ENCODE data around the gene FOXK1. TPM values are rescaled to one million over a fixed set of nuclear protein-coding genes. Genes with fewer than 3 reads are reported as not detected.
A peak's percentile ranks its signal among the peaks of the same experiment; 100 is the strongest.

The FOXK1 gene
- total and polyA plus RNA-seq, 7 donors = 4.2 to 26.4 (median 16.8) TPM

- intact Hi-C loops (cut with DNase I) = no loop called here
- H3K4me1 ChIP-seq = no peaks in the 10 kb centered on the region
- no peak for ATAC-seq
Observed at GRCh38 chr7:4803397-4804241, 121.5 kb downstream of the FOXK1 start.

GRCh38 chr7:4805110-4805983 is 123.3 kb downstream of the FOXK1 start:
- TF ChIP-seq, protein P1, sequence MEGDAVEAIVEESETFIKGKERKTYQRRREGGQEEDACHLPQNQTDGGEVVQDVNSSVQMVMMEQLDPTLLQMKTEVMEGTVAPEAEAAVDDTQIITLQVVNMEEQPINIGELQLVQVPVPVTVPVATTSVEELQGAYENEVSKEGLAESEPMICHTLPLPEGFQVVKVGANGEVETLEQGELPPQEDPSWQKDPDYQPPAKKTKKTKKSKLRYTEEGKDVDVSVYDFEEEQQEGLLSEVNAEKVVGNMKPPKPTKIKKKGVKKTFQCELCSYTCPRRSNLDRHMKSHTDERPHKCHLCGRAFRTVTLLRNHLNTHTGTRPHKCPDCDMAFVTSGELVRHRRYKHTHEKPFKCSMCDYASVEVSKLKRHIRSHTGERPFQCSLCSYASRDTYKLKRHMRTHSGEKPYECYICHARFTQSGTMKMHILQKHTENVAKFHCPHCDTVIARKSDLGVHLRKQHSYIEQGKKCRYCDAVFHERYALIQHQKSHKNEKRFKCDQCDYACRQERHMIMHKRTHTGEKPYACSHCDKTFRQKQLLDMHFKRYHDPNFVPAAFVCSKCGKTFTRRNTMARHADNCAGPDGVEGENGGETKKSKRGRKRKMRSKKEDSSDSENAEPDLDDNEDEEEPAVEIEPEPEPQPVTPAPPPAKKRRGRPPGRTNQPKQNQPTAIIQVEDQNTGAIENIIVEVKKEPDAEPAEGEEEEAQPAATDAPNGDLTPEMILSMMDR (IDR thresholded peaks at IDR 0.05) = no peak
- no peak overlapping the region for H3K27ac ChIP-seq
- H3K4me3 ChIP-seq = no peak overlapping the region
- no peaks in the 10 kb centered on the region for H3K36me3 ChIP-seq (ENCODE audit: insufficient read depth in 1 of 2, low read depth in 1 of 2)
- DNase-seq = no peak
- intact Hi-C loops (cut with DNase I) = no loop called here
- H3K4me1 ChIP-seq = no peaks in the 10 kb centered on the region
- H3K27me3 ChIP-seq (ENCODE audit: insufficient read depth in 3 of 3, low read length in 2 of 3) = peaks cover 0 to 5% (median 0%) of the 10 kb centered on the region in 3 donors
- peak in 2 of 4 donors; percentile 11 to 26 for ATAC-seq
- WGBS, 3 donors = 68 to 72% (median 71%) methylated on average over 27 to 29 of the region's 29 CpGs
- H3K9me3 ChIP-seq = no peaks in the 10 kb centered on the region

More at GRCh38 chr7:4803397-4804241, 121.5 kb downstream of the FOXK1 start:
- WGBS, 3 donors = 62 to 66% (median 65%) methylated on average over 32 to 41 of the region's 41 CpGs
- no peak for DNase-seq
- H3K36me3 ChIP-seq (ENCODE audit: insufficient read depth in 1 of 2, low read depth in 1 of 2) = no peaks in the 10 kb centered on the region
- peaks cover 0 to 5% (median 0%) of the 10 kb centered on the region in 3 donors for H3K27me3 ChIP-seq (ENCODE audit: insufficient read depth in 3 of 3, low read length in 2 of 3)
- no peak overlapping the region for H3K4me3 ChIP-seq
- no peak overlapping the region for H3K27ac ChIP-seq
- TF ChIP-seq, protein P1 (IDR thresholded peaks at IDR 0.05) = no peak
- H3K9me3 ChIP-seq = no peaks in the 10 kb centered on the region

DNA sequence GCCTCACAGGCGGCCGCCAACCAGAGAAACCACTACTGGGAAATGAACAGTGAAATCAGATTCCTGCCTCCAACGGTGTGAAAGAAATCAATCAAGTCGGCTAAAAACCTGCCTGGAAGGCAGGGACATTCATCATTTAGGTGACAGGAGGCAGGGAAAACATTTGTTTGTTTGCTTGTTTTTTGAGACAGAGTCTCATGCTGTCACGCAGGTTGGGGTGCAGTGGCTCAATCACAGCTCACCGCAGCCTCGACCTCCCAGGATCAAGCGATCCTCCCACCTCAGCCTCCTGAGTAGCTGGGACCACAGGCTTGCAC is 123.8 kb downstream of the FOXK1 start:
- intact Hi-C loops (cut with DNase I) = no loop called here
- H3K27ac ChIP-seq = no peak overlapping the region
- H3K36me3 ChIP-seq (ENCODE audit: insufficient read depth in 1 of 2, low read depth in 1 of 2) = no peaks in the 10 kb centered on the region
- peaks cover 0 to 5% (median 0%) of the 10 kb centered on the region in 3 donors for H3K27me3 ChIP-seq (ENCODE audit: insufficient read depth in 3 of 3, low read length in 2 of 3)
- WGBS, 3 donors = 71 to 73% (median 72%) methylated on average over 8 of the region's 8 CpGs
- DNase-seq = no peak
- TF ChIP-seq, protein P1 (IDR thresholded peaks at IDR 0.05) = no peak
- no peak overlapping the region for H3K4me3 ChIP-seq
- no peaks in the 10 kb centered on the region for H3K4me1 ChIP-seq
- no peaks in the 10 kb centered on the region for H3K9me3 ChIP-seq
- no peak for ATAC-seq

GRCh38 chr7:4806983-4807597 is 125.0 kb downstream of the FOXK1 start:
- Histone ChIP-seq H3K27me3 (ENCODE audit: insufficient read depth in 3 of 3, low read length in 2 of 3) (peaks cover 0 to 5% (median 0%) of the 10 kb centered on the region in 3 donors), H3K4me1 (no peaks in the 10 kb centered on the region), H3K36me3 (ENCODE audit: insufficient read depth in 1 of 2, low read depth in 1 of 2) (no peaks in the 10 kb centered on the region), H3K9me3 (no peaks in the 10 kb centered on the region), H3K4me3 (no peak overlapping the region), H3K27ac (no peak overlapping the region)
- TF ChIP-seq, protein P1 (IDR thresholded peaks at IDR 0.05) = no peak
- ATAC-seq (no peak), DNase-seq (peak in 1 of 2 donors; percentile 39)
- 55 to 60% (median 59%) methylated on average over 15 to 17 of the region's 17 CpGs for WGBS, 3 donors
- intact Hi-C loops (cut with DNase I) = no loop called here
